HG03469 (cell line): Measurements from ENCODE around the gene TLL1.

ENCODE experiments used
- ATAC-seq: cut with Tn5 transposase; IDR thresholded peaks from one replicate; pipeline ENCODE4 v1.9.1; 2021; ENCODE audit warnings: mild to moderate bottlenecking, moderate library complexity, moderate number of reproducible peaks; ENCODE audit not compliant: unreplicated experiment

TLL1 gene

GRCh38 chr4:165879641-165880040, 6.6 kb downstream of the TLL1 start:
- no peak for ATAC-seq

- ATAC-seq, result no peak
Observed at GRCh38 chr4:165894159-165894558, 21.1 kb downstream of the TLL1 start.

- ATAC-seq, result no peak
Observed at GRCh38 chr4:165905405-165906027, 32.5 kb downstream of the TLL1 start.

- no peak for ATAC-seq
Observed at GRCh38 chr4:165906272-165906671, 33.2 kb downstream of the TLL1 start.

- no peak for ATAC-seq
Observed at GRCh38 chr4:165909947-165910346, 36.9 kb downstream of the TLL1 start.

GRCh38 chr4:165915215-165915614, 42.2 kb downstream of the TLL1 start:
- no peak for ATAC-seq

- no peak for ATAC-seq
Observed at GRCh38 chr4:165921546-165921945, 48.5 kb downstream of the TLL1 start.

- no peak for ATAC-seq
Observed at GRCh38 chr4:165922747-165923146, 49.7 kb downstream of the TLL1 start.

GRCh38 chr4:165926307-165926706, 53.3 kb downstream of the TLL1 start:
- no peak for ATAC-seq

- ATAC-seq, result no peak
Observed at GRCh38 chr4:165927366-165927765, 54.3 kb downstream of the TLL1 start.

- no peak for ATAC-seq
Observed at GRCh38 chr4:165927815-165928214, 54.8 kb downstream of the TLL1 start.

GRCh38 chr4:165928601-165929000, 55.6 kb downstream of the TLL1 start:
- ATAC-seq, result no peak

- no peak for ATAC-seq
Observed at GRCh38 chr4:165929662-165930061, 56.6 kb downstream of the TLL1 start.

GRCh38 chr4:165931741-165932140, 58.7 kb downstream of the TLL1 start:
- ATAC-seq, result no peak

GRCh38 chr4:165944900-165945299, 71.9 kb downstream of the TLL1 start:
- ATAC-seq, result no peak

GRCh38 chr4:165945991-165946390, 73.0 kb downstream of the TLL1 start:
- no peak for ATAC-seq

GRCh38 chr4:165947019-165947418, 74.0 kb downstream of the TLL1 start:
- no peak for ATAC-seq

GRCh38 chr4:165953181-165953580, 80.1 kb downstream of the TLL1 start:
- ATAC-seq, result no peak

- ATAC-seq, result no peak
Observed at GRCh38 chr4:165963621-165964020, 90.6 kb downstream of the TLL1 start.

- no peak for ATAC-seq
Observed at GRCh38 chr4:165964591-165964990, 91.6 kb downstream of the TLL1 start.

GRCh38 chr4:165965503-165965902, 92.5 kb downstream of the TLL1 start:
- ATAC-seq, result no peak

- no peak for ATAC-seq
Observed at GRCh38 chr4:165966833-165967232, 93.8 kb downstream of the TLL1 start.

GRCh38 chr4:165967486-165967885, 94.4 kb downstream of the TLL1 start:
- no peak for ATAC-seq
